GM23338 (cell line): ENCODE results near the gene JAK2. TPM values are rescaled to one million over a fixed set of nuclear protein-coding genes. Genes with fewer than 3 reads are reported as not detected.

Experiments
- ATAC-seq: fragments of 200-7000 bp; cut with Tn5 transposase; 3 replicates; pipeline ENCODE4 v1.9.1; 2020
- DNase-seq: peaks from one replicate; pipeline ENCODE4 v3.0.0-alpha.2; 2015; ENCODE audit warnings: low spot score
- H2AFZ ChIP-seq: fragments of 200-600 bp; sonication (generic); 2 replicates; pipeline ENCODE4 v1.8.0; 2016; ENCODE audit warnings: antibody characterized with exemption, mild to moderate bottlenecking, moderate library complexity
- H3F3A ChIP-seq: fragments of 200-600 bp; sonication (generic); replicated peaks from 2 replicates; pipeline ENCODE4 v1.8.0; 2017; ENCODE audit warnings: antibody characterized with exemption, mixed run types, low read depth
- H3K27ac ChIP-seq: fragments of 200-600 bp; sonication (generic); 2 replicates; pipeline ENCODE4 v1.6.1; 2016; ENCODE audit warnings: low read depth
- H3K27me3 ChIP-seq: fragments of 200-600 bp; sonication (generic); 2 replicates; pipeline ENCODE4 v1.8.0; 2016; ENCODE audit warnings: mild to moderate bottlenecking, mixed run types, moderate library complexity; ENCODE audit not compliant: insufficient read depth
- H3K36me3 ChIP-seq: fragments of 200-600 bp; sonication (generic); 2 replicates; pipeline ENCODE4 v1.8.0; 2016; ENCODE audit warnings: mild to moderate bottlenecking; ENCODE audit not compliant: insufficient read depth
- H3K4me1 ChIP-seq: fragments of 200-600 bp; sonication (generic); 2 replicates; pipeline ENCODE4 v1.8.0; 2016; ENCODE audit warnings: mild to moderate bottlenecking, moderate library complexity; ENCODE audit not compliant: insufficient read depth
- H3K4me2 ChIP-seq: fragments of 200-600 bp; sonication (generic); 2 replicates; pipeline ENCODE4 v1.7.1; 2017; ENCODE audit warnings: mixed run types
- H3K4me3 ChIP-seq: fragments of 200-600 bp; sonication (generic); 2 replicates; pipeline ENCODE4 v1.6.1; 2016; ENCODE audit warnings: mixed run types
- H3K79me2 ChIP-seq: fragments of 200-600 bp; sonication (generic); replicated peaks from 2 replicates; pipeline ENCODE4 v1.8.0; 2017; ENCODE audit warnings: mild to moderate bottlenecking; ENCODE audit not compliant: insufficient read depth
- H3K9me2 ChIP-seq: fragments of 200-600 bp; sonication (generic); 2 replicates; pipeline ENCODE4 v1.8.0; 2017; ENCODE audit not compliant: insufficient read depth
- H4K20me1 ChIP-seq: fragments of 200-600 bp; sonication (generic); replicated peaks from 2 replicates; pipeline ENCODE4 v1.8.0; 2017; ENCODE audit warnings: mild to moderate bottlenecking; ENCODE audit not compliant: insufficient read depth
- H3K27ac Mint-ChIP-seq: 2 replicates; pipeline ENCODE4 v1.8.0; 2020; ENCODE audit warnings: inconsistent platforms, mild to moderate bottlenecking, moderate library complexity, mixed read lengths
- H3K27me3 Mint-ChIP-seq: 3 replicates; pipeline ENCODE4 v1.8.0; 2022; ENCODE audit warnings: low read depth, mild to moderate bottlenecking, moderate library complexity, mixed read lengths, inconsistent platforms; ENCODE audit not compliant: insufficient read depth, poor library complexity
- H3K36me3 Mint-ChIP-seq: 3 replicates; pipeline ENCODE4 v1.8.0; 2021; ENCODE audit warnings: low read depth, mild to moderate bottlenecking, inconsistent platforms, moderate library complexity, mixed read lengths
- H3K4me1 Mint-ChIP-seq: 3 replicates; pipeline ENCODE4 v1.8.0; 2020; ENCODE audit warnings: mild to moderate bottlenecking, inconsistent platforms, mixed read lengths
- H3K4me3 Mint-ChIP-seq: 3 replicates; pipeline ENCODE4 v1.8.0; 2021; ENCODE audit warnings: moderate library complexity, mild to moderate bottlenecking, inconsistent platforms, mixed read lengths
- H3K9me3 Mint-ChIP-seq: 3 replicates; pipeline ENCODE4 v1.8.0; 2020; ENCODE audit warnings: moderate library complexity, mild to moderate bottlenecking, inconsistent platforms, mixed read lengths
- CREB1 ChIP-seq: fragments of 250-450 bp; sonication (Bioruptor Pico); IDR thresholded peaks from 2 replicates; pipeline ENCODE4 v1.5.0; 2020; ENCODE audit warnings: low read depth, mild to moderate bottlenecking, moderate library complexity
- EZH2 ChIP-seq: fragments of 200-600 bp; sonication (generic); IDR thresholded peaks from one replicate; pipeline ENCODE4 v1.8.0; 2017; ENCODE audit warnings: antibody characterized with exemption, mild to moderate bottlenecking, low read depth; ENCODE audit not compliant: unreplicated experiment
- EZH2phosphoT487 ChIP-seq: fragments of 200-600 bp; sonication (generic); IDR thresholded peaks from one replicate; pipeline ENCODE4 v1.8.1; 2018; ENCODE audit warnings: antibody characterized with exemption; ENCODE audit not compliant: unreplicated experiment
- JUNB ChIP-seq: IDR thresholded peaks from one replicate; pipeline ENCODE4 v1.6.1; 2016; ENCODE audit warnings: antibody characterized with exemption; ENCODE audit not compliant: unreplicated experiment
- NANOG ChIP-seq: IDR thresholded peaks from 2 replicates; pipeline ENCODE4 v1.6.1; 2016; ENCODE audit warnings: antibody characterized with exemption, borderline replicate concordance
- POLR2AphosphoS5 ChIP-seq: IDR thresholded peaks from 2 replicates; pipeline ENCODE4 v1.6.1; 2016; ENCODE audit warnings: antibody characterized with exemption, low read depth
- STAT1 ChIP-seq: IDR thresholded peaks from one replicate; pipeline ENCODE4 v1.6.1; 2016; ENCODE audit warnings: antibody characterized with exemption; ENCODE audit not compliant: unreplicated experiment
- ZNF114 ChIP-seq: fragments of 250-450 bp; sonication (Bioruptor Pico); IDR thresholded peaks from 2 replicates; pipeline ENCODE4 v1.5.0; 2020; ENCODE audit warnings: mild to moderate bottlenecking, moderate library complexity
- ZNF331 ChIP-seq: fragments of 250-450 bp; sonication (Bioruptor Pico); IDR thresholded peaks from 2 replicates; pipeline ENCODE4 v1.5.0; 2020; ENCODE audit warnings: low read depth, mild to moderate bottlenecking, moderate library complexity
- polyA plus RNA-seq: library from polyadenylated mRNA; unstranded; fragments of >200 nt; fragmentation: Nextera tagmentation; extraction: Ambion mirVana; gene quantifications from 2 replicates; pipeline ENCODE4 v1.2.1, GENCODE V29; 2016
- total RNA-seq: library from RNA; depleted of rRNA; stranded (reverse); fragments of >200 nt; shearing (Covaris generic); gene quantifications from 2 replicates; pipeline ENCODE4 v1.2.3, GENCODE V29; 2014
- TF ChIP-seq, protein P1 (sequence below): fragments of 250-450 bp; sonication (Bioruptor Pico); IDR thresholded peaks from 2 replicates; pipeline ENCODE4 v1.5.0; 2020; ENCODE audit warnings: mild to moderate bottlenecking, moderate library complexity
- TF ChIP-seq, protein P2 (sequence below): IDR thresholded peaks from 2 replicates; pipeline ENCODE4 v1.6.1; 2016; ENCODE audit warnings: antibody characterized with exemption
- TF ChIP-seq, protein P3 (sequence below), 2 experiments: fragments of 200-600 bp in 1 of 2; sonication (generic) in 1 of 2; conservative IDR thresholded peaks; 2 replicates each; pipeline versions ENCODE4 v1.5.1 to v1.6.1; 2016 to 2017; ENCODE audit warnings: antibody characterized with exemption in 2 of 2, low read depth in 2 of 2, mild to moderate bottlenecking in 2 of 2, moderate library complexity in 1 of 2
- TF ChIP-seq, protein P4 (sequence below): IDR thresholded peaks from one replicate; pipeline ENCODE4 v1.6.1; 2018; ENCODE audit warnings: antibody characterized with exemption; ENCODE audit not compliant: unreplicated experiment

JAK2 gene
- total and polyA plus RNA-seq, 2 experiments from 2014 or later: 1.1 to 3.0 TPM

DNA sequence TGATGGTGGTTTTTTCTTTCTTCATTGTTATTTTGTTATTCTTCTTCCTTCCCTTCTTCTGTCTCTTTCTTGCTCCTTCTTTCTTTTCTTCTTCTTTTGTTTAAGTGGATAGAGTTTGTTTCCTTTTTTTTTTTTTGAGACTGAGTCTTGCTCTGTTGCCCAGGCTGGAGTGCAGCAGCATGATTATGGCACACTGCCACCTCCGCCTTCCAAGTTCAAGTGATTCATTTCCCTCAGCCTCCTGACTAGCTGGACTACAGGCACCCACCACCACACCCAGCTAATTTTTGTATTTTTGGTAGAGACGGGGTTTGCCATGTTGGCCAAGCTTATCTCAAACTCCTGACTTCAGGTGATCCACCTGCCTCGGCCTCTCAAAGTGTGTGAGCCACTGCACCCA lies 40.3 kb downstream of the JAK2 start:
- H3K27ac Mint-ChIP-seq: no peak overlapping the region
- Histone ChIP-seq H2AFZ (no peak overlapping the region), H3K4me1 (no peaks in the 10 kb centered on the region), H4K20me1 (no peaks in the 10 kb centered on the region), H3K27me3 (no peaks in the 10 kb centered on the region), H3K4me2 (no peak overlapping the region), H3K79me2 (no peaks in the 10 kb centered on the region), H3F3A (no peaks in the 10 kb centered on the region), H3K27ac (no peak overlapping the region), H3K9me2 (peaks cover 5% of the 10 kb centered on the region; the same call in 1 of the 2 replicates), H3K4me3 (no peak overlapping the region), H3K36me3 (no peaks in the 10 kb centered on the region)
- H3K4me1 Mint-ChIP-seq: no peaks in the 10 kb centered on the region
- peaks cover 6% of the 10 kb centered on the region; the same call in 2 of the 3 replicates for H3K9me3 Mint-ChIP-seq
- H3K36me3 Mint-ChIP-seq: peaks cover 10% of the 10 kb centered on the region
- no peak for ATAC-seq
- H3K4me3 Mint-ChIP-seq: no peak overlapping the region
- no peaks in the 10 kb centered on the region for H3K27me3 Mint-ChIP-seq
- no peak for TF ChIP-seq NANOG
- TF ChIP-seq EZH2phosphoT487: no peak
- no peak for TF ChIP-seq CREB1
- TF ChIP-seq, protein P1, sequence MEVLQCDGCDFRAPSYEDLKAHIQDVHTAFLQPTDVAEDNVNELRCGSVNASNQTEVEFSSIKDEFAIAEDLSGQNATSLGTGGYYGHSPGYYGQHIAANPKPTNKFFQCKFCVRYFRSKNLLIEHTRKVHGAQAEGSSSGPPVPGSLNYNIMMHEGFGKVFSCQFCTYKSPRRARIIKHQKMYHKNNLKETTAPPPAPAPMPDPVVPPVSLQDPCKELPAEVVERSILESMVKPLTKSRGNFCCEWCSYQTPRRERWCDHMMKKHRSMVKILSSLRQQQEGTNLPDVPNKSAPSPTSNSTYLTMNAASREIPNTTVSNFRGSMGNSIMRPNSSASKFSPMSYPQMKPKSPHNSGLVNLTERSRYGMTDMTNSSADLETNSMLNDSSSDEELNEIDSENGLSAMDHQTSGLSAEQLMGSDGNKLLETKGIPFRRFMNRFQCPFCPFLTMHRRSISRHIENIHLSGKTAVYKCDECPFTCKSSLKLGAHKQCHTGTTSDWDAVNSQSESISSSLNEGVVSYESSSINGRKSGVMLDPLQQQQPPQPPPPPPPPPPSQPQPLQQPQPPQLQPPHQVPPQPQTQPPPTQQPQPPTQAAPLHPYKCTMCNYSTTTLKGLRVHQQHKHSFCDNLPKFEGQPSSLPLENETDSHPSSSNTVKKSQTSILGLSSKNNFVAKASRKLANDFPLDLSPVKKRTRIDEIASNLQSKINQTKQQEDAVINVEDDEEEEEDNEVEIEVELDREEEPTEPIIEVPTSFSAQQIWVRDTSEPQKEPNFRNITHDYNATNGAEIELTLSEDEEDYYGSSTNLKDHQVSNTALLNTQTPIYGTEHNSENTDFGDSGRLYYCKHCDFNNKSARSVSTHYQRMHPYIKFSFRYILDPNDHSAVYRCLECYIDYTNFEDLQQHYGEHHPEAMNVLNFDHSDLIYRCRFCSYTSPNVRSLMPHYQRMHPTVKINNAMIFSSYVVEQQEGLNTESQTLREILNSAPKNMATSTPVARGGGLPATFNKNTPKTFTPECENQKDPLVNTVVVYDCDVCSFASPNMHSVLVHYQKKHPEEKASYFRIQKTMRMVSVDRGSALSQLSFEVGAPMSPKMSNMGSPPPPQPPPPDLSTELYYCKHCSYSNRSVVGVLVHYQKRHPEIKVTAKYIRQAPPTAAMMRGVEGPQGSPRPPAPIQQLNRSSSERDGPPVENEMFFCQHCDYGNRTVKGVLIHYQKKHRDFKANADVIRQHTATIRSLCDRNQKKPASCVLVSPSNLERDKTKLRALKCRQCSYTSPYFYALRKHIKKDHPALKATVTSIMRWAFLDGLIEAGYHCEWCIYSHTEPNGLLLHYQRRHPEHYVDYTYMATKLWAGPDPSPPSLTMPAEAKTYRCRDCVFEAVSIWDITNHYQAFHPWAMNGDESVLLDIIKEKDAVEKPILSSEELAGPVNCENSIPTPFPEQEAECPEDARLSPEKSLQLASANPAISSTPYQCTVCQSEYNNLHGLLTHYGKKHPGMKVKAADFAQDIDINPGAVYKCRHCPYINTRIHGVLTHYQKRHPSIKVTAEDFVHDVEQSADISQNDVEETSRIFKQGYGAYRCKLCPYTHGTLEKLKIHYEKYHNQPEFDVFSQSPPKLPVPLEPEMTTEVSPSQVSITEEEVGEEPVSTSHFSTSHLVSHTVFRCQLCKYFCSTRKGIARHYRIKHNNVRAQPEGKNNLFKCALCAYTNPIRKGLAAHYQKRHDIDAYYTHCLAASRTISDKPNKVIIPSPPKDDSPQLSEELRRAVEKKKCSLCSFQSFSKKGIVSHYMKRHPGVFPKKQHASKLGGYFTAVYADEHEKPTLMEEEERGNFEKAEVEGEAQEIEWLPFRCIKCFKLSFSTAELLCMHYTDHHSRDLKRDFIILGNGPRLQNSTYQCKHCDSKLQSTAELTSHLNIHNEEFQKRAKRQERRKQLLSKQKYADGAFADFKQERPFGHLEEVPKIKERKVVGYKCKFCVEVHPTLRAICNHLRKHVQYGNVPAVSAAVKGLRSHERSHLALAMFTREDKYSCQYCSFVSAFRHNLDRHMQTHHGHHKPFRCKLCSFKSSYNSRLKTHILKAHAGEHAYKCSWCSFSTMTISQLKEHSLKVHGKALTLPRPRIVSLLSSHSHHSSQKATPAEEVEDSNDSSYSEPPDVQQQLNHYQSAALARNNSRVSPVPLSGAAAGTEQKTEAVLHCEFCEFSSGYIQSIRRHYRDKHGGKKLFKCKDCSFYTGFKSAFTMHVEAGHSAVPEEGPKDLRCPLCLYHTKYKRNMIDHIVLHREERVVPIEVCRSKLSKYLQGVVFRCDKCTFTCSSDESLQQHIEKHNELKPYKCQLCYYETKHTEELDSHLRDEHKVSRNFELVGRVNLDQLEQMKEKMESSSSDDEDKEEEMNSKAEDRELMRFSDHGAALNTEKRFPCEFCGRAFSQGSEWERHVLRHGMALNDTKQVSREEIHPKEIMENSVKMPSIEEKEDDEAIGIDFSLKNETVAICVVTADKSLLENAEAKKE: no peak
- no peak for TF ChIP-seq JUNB
- no peak for TF ChIP-seq STAT1
- TF ChIP-seq EZH2: no peak
- TF ChIP-seq, protein P2, sequence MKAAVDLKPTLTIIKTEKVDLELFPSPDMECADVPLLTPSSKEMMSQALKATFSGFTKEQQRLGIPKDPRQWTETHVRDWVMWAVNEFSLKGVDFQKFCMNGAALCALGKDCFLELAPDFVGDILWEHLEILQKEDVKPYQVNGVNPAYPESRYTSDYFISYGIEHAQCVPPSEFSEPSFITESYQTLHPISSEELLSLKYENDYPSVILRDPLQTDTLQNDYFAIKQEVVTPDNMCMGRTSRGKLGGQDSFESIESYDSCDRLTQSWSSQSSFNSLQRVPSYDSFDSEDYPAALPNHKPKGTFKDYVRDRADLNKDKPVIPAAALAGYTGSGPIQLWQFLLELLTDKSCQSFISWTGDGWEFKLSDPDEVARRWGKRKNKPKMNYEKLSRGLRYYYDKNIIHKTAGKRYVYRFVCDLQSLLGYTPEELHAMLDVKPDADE: no peak
- TF ChIP-seq, protein P3, sequence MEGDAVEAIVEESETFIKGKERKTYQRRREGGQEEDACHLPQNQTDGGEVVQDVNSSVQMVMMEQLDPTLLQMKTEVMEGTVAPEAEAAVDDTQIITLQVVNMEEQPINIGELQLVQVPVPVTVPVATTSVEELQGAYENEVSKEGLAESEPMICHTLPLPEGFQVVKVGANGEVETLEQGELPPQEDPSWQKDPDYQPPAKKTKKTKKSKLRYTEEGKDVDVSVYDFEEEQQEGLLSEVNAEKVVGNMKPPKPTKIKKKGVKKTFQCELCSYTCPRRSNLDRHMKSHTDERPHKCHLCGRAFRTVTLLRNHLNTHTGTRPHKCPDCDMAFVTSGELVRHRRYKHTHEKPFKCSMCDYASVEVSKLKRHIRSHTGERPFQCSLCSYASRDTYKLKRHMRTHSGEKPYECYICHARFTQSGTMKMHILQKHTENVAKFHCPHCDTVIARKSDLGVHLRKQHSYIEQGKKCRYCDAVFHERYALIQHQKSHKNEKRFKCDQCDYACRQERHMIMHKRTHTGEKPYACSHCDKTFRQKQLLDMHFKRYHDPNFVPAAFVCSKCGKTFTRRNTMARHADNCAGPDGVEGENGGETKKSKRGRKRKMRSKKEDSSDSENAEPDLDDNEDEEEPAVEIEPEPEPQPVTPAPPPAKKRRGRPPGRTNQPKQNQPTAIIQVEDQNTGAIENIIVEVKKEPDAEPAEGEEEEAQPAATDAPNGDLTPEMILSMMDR (conservative IDR thresholded peaks at IDR 0.05; ENCODE audit: low read depth in 2 of 2): no peak
- TF ChIP-seq, protein P4, sequence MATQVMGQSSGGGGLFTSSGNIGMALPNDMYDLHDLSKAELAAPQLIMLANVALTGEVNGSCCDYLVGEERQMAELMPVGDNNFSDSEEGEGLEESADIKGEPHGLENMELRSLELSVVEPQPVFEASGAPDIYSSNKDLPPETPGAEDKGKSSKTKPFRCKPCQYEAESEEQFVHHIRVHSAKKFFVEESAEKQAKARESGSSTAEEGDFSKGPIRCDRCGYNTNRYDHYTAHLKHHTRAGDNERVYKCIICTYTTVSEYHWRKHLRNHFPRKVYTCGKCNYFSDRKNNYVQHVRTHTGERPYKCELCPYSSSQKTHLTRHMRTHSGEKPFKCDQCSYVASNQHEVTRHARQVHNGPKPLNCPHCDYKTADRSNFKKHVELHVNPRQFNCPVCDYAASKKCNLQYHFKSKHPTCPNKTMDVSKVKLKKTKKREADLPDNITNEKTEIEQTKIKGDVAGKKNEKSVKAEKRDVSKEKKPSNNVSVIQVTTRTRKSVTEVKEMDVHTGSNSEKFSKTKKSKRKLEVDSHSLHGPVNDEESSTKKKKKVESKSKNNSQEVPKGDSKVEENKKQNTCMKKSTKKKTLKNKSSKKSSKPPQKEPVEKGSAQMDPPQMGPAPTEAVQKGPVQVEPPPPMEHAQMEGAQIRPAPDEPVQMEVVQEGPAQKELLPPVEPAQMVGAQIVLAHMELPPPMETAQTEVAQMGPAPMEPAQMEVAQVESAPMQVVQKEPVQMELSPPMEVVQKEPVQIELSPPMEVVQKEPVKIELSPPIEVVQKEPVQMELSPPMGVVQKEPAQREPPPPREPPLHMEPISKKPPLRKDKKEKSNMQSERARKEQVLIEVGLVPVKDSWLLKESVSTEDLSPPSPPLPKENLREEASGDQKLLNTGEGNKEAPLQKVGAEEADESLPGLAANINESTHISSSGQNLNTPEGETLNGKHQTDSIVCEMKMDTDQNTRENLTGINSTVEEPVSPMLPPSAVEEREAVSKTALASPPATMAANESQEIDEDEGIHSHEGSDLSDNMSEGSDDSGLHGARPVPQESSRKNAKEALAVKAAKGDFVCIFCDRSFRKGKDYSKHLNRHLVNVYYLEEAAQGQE: no peak
- TF ChIP-seq ZNF331: no peak
- no peak for TF ChIP-seq POLR2AphosphoS5
- TF ChIP-seq ZNF114 (CRISPR knock-in tag): no peak
- no peak for DNase-seq
